Kidney (tissue), 14 donors: ENCODE measurements around the gene ERAP2. TPM values are rescaled to one million over a fixed set of nuclear protein-coding genes. Genes with fewer than 3 reads are reported as not detected.
A peak's percentile ranks its signal among the peaks of the same experiment; 100 is the strongest.

Experiments used
- DNase-seq, 5 donors: peaks; one replicate each; pipeline ENCODE4 v3.0.0-alpha.2; 2013 to 2020
- FAIRE-seq: peaks from 2 replicates; lab custom pipeline; 2012; peaks lifted over from hg19 to GRCh38; lab: Jason Lieb, UNC
- H3K27ac ChIP-seq, 2 donors: one replicate each; pipeline ENCODE4 v1.7.0; 2013; ENCODE audit warnings: low read depth in 2 of 2, low read length in 2 of 2, inconsistent platforms in 1 of 2
- H3K27me3 ChIP-seq: one replicate; pipeline ENCODE4 v1.7.1; 2013; ENCODE audit warnings: low read length, inconsistent platforms; ENCODE audit not compliant: control insufficient read depth, insufficient read depth
- H3K36me3 ChIP-seq, 3 donors: one replicate each; pipeline versions ENCODE4 v1.7.0 to v1.7.1; 2013; ENCODE audit warnings: low read length in 3 of 3, control low read depth in 1 of 3, inconsistent platforms in 1 of 3; ENCODE audit not compliant: insufficient read depth in 3 of 3, control insufficient read depth in 2 of 3
- H3K4me1 ChIP-seq, 3 donors: one replicate each; pipeline versions ENCODE4 v1.7.0 to v1.7.1; 2013; ENCODE audit warnings: low read length in 3 of 3, inconsistent platforms in 1 of 3, low read depth in 1 of 3; ENCODE audit not compliant: control insufficient read depth in 2 of 3, insufficient read depth in 2 of 3
- H3K4me3 ChIP-seq, 3 donors: one replicate each; pipeline versions ENCODE4 v1.7.0 to v1.8.1; 2013; ENCODE audit warnings: low read length in 3 of 3, control low read depth in 1 of 3, inconsistent platforms in 1 of 3
- H3K9ac ChIP-seq, 3 donors: one replicate each; pipeline versions ENCODE4 v1.7.0 to v1.7.1; 2013; ENCODE audit warnings: low read length in 3 of 3, control low read depth in 1 of 3, inconsistent platforms in 1 of 3
- H3K9me3 ChIP-seq, 3 donors: one replicate each; pipeline versions ENCODE4 v1.7.0 to v1.7.1; 2013; ENCODE audit warnings: low read length in 3 of 3, control low read depth in 1 of 3, inconsistent platforms in 1 of 3; ENCODE audit not compliant: control insufficient read depth in 2 of 3, insufficient read depth in 1 of 3
- intact Hi-C: fragments of 100-400 bp; cut with DNase I; formaldehyde crosslinking; loops from one replicate; pipeline ENCODE4 v1.11.1; 2022
- polyA plus RNA-seq: library from polyadenylated mRNA; stranded (reverse); fragments of 350-450 nt; fragmentation: Illumina TruSeq; extraction: RNeasy Lipid Tissue Mini Kit (QIAGEN cat#74804); gene quantifications from one replicate; pipeline ENCODE4 v1.2.3, GENCODE V29; 2014; ENCODE audit warnings: low read depth, low replicate concordance; ENCODE audit not compliant: insufficient read depth
- total RNA-seq: library from RNA; stranded (reverse); fragmentation: NEBNext Ultra II Directional; extraction: Animal tissue kit (Norgen Biotek cat#: 25700); gene quantifications from one replicate; pipeline ENCODE4 v1.2.1, GENCODE V29; 2021
- TF ChIP-seq, protein P1 (sequence below): IDR thresholded peaks from 3 replicates; pipeline ENCODE4 v1.5.1; 2012; ENCODE audit warnings: mild to moderate bottlenecking, moderate library complexity, borderline replicate concordance; ENCODE audit not compliant: insufficient read depth; ENCODE audit errors: extremely low read depth
- donor health status: control.
- donor health status: control.
- donor health status: control.
- donor health status: control.
- donor health status: control.
- donor health status: DM: yes; HTN: yes; CAD: no.
- donor health status: Normal renal cell carcinoma (clear cell type).

The ERAP2 gene
- total and polyA plus RNA-seq, 2 donors from 2014 or later, result 8.2 to 13.8 TPM

DNA sequence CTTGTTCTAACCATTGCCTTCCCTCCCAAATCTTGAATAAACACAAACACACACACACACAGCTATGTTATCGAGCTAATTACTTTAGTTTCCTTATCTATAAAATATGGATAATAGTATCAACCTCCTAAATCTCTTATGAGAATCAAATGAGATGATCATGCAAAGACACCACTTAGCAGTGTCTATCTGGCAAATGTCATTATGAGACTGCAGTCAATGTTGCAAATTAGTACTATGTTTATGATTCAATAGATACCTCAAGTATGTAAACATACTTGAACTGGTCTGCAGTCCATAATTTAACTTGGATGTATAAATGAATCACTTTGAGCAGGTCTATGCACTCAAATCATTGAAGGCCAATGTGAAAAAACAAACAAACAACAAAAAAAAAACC is 22.2 kb upstream of the ERAP2 start:
- Histone ChIP-seq H3K9ac (no peak overlapping the region), H3K4me1 (no peaks in the 10 kb centered on the region), H3K27ac (no peak overlapping the region), H3K27me3 (no peaks in the 10 kb centered on the region), H3K36me3 (no peaks in the 10 kb centered on the region), H3K4me3 (no peak overlapping the region), H3K9me3 (peaks cover 0 to 8% (median 0%) of the 10 kb centered on the region in 3 donors)
- DNase-seq (no peak), FAIRE-seq (no peak)
- TF ChIP-seq, protein P1, sequence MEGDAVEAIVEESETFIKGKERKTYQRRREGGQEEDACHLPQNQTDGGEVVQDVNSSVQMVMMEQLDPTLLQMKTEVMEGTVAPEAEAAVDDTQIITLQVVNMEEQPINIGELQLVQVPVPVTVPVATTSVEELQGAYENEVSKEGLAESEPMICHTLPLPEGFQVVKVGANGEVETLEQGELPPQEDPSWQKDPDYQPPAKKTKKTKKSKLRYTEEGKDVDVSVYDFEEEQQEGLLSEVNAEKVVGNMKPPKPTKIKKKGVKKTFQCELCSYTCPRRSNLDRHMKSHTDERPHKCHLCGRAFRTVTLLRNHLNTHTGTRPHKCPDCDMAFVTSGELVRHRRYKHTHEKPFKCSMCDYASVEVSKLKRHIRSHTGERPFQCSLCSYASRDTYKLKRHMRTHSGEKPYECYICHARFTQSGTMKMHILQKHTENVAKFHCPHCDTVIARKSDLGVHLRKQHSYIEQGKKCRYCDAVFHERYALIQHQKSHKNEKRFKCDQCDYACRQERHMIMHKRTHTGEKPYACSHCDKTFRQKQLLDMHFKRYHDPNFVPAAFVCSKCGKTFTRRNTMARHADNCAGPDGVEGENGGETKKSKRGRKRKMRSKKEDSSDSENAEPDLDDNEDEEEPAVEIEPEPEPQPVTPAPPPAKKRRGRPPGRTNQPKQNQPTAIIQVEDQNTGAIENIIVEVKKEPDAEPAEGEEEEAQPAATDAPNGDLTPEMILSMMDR, result no peak
- intact Hi-C loops, result no loop called here

DNA sequence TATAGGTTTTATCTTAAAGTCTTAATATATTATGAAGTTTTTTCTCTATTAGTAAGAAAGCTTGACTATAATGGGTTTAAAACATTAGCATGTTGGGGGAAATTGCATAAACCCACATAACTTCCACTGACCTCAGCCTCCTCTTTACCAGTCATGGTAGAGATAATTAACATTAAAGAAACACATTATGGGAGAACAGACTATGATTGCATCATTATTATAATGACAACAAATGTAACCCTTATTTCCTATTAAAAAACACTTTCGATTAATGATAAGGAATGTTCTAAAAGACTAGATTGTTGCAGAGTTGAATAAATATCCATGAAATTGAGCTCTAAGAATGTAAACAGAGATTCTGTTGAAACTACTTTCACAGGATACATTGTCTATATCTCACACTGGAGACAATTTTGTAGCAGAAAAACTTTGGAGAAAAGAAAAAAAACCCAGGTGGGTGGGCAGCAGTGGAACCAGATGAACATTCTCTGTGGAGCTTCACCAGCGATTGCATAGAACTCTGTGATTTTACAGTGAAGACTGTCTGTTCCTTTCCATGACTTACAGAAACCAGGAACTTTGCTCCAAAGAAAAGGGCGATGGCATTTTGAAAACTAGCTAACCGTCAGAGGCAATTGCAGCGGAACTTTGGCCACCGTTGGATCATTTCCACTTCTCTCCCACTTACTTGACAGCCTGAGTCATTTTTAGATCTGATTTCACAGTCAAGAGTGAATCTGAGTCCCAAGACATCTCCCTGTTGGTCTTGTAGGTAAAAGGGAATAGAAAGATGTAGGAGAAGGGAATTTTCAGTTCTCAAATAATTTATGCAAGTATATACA is 21.0 kb upstream of the ERAP2 start:
- H3K27ac ChIP-seq, result no peak overlapping the region

DNA sequence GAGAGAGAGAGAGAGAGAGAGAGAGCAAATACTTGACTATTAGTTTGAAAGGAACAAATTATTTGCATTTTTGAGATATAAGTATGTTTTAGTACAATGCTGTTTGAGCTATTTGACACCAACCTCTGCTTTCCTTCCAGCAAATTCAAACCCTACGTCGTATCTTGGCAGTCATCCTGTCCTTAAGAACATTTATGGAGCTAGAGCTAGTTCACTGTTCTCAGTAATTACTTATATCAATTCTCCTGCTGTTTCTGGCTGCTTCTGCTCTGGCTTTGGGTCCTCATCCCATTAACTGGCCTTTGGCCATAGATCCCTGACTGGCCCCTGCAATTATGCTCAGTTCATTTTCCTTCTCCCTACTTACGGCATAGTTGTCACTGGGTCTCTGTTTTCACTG is 19.9 kb upstream of the ERAP2 start:
- peak in 1 of 5 donors; percentile 60 for DNase-seq
- no peaks in the 10 kb centered on the region for H3K36me3 ChIP-seq
- no peak overlapping the region for H3K9ac ChIP-seq
- no peaks in the 10 kb centered on the region for H3K9me3 ChIP-seq
- TF ChIP-seq, protein P1, result no peak
- H3K27ac ChIP-seq, result no peak overlapping the region
- H3K4me3 ChIP-seq, result no peak overlapping the region
- no peaks in the 10 kb centered on the region for H3K4me1 ChIP-seq
- intact Hi-C loops, result no loop called here
- FAIRE-seq, result no peak
- no peaks in the 10 kb centered on the region for H3K27me3 ChIP-seq

More for the DNA sequence above, 21.0 kb upstream of the ERAP2 start:
- no peak for FAIRE-seq
- DNase-seq, result no peak
- Histone ChIP-seq H3K9me3 (no peaks in the 10 kb centered on the region), H3K36me3 (no peaks in the 10 kb centered on the region), H3K4me1 (no peaks in the 10 kb centered on the region), H3K9ac (no peak overlapping the region), H3K27me3 (no peaks in the 10 kb centered on the region), H3K4me3 (no peak overlapping the region)
- TF ChIP-seq, protein P1, result no peak
- intact Hi-C loops, result no loop called here
